SK-N-SH treated with all-trans-retinoic acid at 6 μM for 48 hours (cell line): Measurements from ENCODE around the gene KRT84.

Source experiments
- ATAC-seq: fragments of 200-7000 bp; cut with Tn5 transposase; 3 replicates; pipeline ENCODE4 v1.9.1; 2020; ENCODE audit warnings: mild to moderate bottlenecking, moderate library complexity
- ARNTL ChIP-seq: fragments of 450-650 bp; formaldehyde crosslinking; IDR thresholded peaks from 2 replicates; pipeline ENCODE4 v1.5.0; 2020; ENCODE audit warnings: low read depth, mild to moderate bottlenecking, moderate library complexity, borderline replicate concordance
- BACH2 ChIP-seq: fragments of 250-450 bp; sonication (Bioruptor Pico); IDR thresholded peaks from 2 replicates; pipeline ENCODE4 v1.9.0; 2021; ENCODE audit warnings: mild to moderate bottlenecking, borderline replicate concordance
- CSDC2 ChIP-seq: fragments of 250-450 bp; sonication (Bioruptor Pico); IDR thresholded peaks from 2 replicates; pipeline ENCODE4 v1.5.0; 2020; ENCODE audit warnings: mild to moderate bottlenecking, moderate library complexity
- ESRRG ChIP-seq: fragments of 250-450 bp; sonication (Bioruptor Pico); IDR thresholded peaks from 2 replicates; pipeline ENCODE4 v1.6.1; 2021; ENCODE audit warnings: mild to moderate bottlenecking
- GLIS3 ChIP-seq: fragments of 250-450 bp; sonication (Bioruptor Pico); IDR thresholded peaks from 2 replicates; pipeline ENCODE4 v1.5.0; 2020; ENCODE audit warnings: mild to moderate bottlenecking, moderate library complexity
- ISL1 ChIP-seq: fragments of 250-450 bp; sonication (Bioruptor Pico); IDR thresholded peaks from 2 replicates; pipeline ENCODE4 v2.1.2; 2022; ENCODE audit warnings: mild to moderate bottlenecking, moderate library complexity
- OSR1 ChIP-seq: fragments of 250-450 bp; sonication (Bioruptor Pico); IDR thresholded peaks from 2 replicates; pipeline ENCODE4 v1.8.0; 2022; ENCODE audit warnings: moderate library complexity, mild to moderate bottlenecking, inconsistent platforms
- PPARA ChIP-seq: fragments of 250-450 bp; sonication (Bioruptor Pico); IDR thresholded peaks from 2 replicates; pipeline ENCODE4 v1.5.0; 2020; ENCODE audit warnings: mild to moderate bottlenecking, borderline replicate concordance
- RARB ChIP-seq: fragments of 250-450 bp; sonication (Bioruptor Pico); IDR thresholded peaks from 2 replicates; pipeline ENCODE4 v1.8.0; 2021; ENCODE audit warnings: mild to moderate bottlenecking, moderate library complexity
- SNAI2 ChIP-seq: fragments of 250-450 bp; sonication (Bioruptor Pico); IDR thresholded peaks from 2 replicates; pipeline ENCODE4 v1.5.0; 2020; ENCODE audit warnings: mild to moderate bottlenecking, moderate library complexity
- TCF4 ChIP-seq: fragments of 250-450 bp; sonication (Bioruptor Pico); IDR thresholded peaks from 2 replicates; pipeline ENCODE4 v1.8.0; 2021; ENCODE audit warnings: mild to moderate bottlenecking, moderate library complexity, borderline replicate concordance
- TOX ChIP-seq: fragments of 250-450 bp; sonication (Bioruptor Pico); IDR thresholded peaks from 2 replicates; pipeline ENCODE4 v1.8.0; 2021; ENCODE audit warnings: mild to moderate bottlenecking, moderate library complexity, borderline replicate concordance
- ZC3H10 ChIP-seq: fragments of 250-450 bp; sonication (Bioruptor Pico); IDR thresholded peaks from 2 replicates; pipeline ENCODE4 v1.5.1; 2021; ENCODE audit warnings: mild to moderate bottlenecking, moderate library complexity
- ZFP3 ChIP-seq: fragments of 250-450 bp; sonication (Bioruptor Pico); IDR thresholded peaks from 2 replicates; pipeline ENCODE4 v1.5.0; 2020; ENCODE audit warnings: mild to moderate bottlenecking, moderate library complexity
- ZFP30 ChIP-seq: fragments of 450-650 bp; formaldehyde crosslinking; IDR thresholded peaks from 2 replicates; pipeline ENCODE4 v1.5.0; 2022; ENCODE audit warnings: mild to moderate bottlenecking, moderate library complexity
- ZNF70 ChIP-seq: fragments of 450-650 bp; formaldehyde crosslinking; IDR thresholded peaks from 2 replicates; pipeline ENCODE4 v1.5.0; 2020; ENCODE audit warnings: mild to moderate bottlenecking, moderate library complexity
- ZNF8 ChIP-seq: fragments of 450-650 bp; formaldehyde crosslinking; IDR thresholded peaks from 2 replicates; pipeline ENCODE4 v1.5.0; 2020; ENCODE audit warnings: mild to moderate bottlenecking, moderate library complexity
- TF ChIP-seq, protein P1 (sequence below): fragments of 250-450 bp; sonication (Bioruptor Pico); IDR thresholded peaks from 2 replicates; pipeline ENCODE4 v1.5.0; 2020; ENCODE audit warnings: mild to moderate bottlenecking, moderate library complexity
- TF ChIP-seq, protein P2 (sequence below): fragments of 250-450 bp; sonication (Bioruptor Pico); IDR thresholded peaks from 2 replicates; pipeline ENCODE4 v1.5.1; 2021; ENCODE audit warnings: mild to moderate bottlenecking, moderate library complexity
- TF ChIP-seq, protein P3 (sequence below): fragments of 250-450 bp; sonication (Bioruptor Pico); IDR thresholded peaks from 2 replicates; pipeline ENCODE4 v1.8.0; 2020; ENCODE audit warnings: mild to moderate bottlenecking, moderate library complexity, borderline replicate concordance
- TF ChIP-seq, protein P4 (sequence below): fragments of 250-450 bp; sonication (Bioruptor Pico); IDR thresholded peaks from 2 replicates; pipeline ENCODE4 v1.8.0; 2021; ENCODE audit warnings: low read depth, mild to moderate bottlenecking, moderate library complexity, borderline replicate concordance
- TF ChIP-seq, protein P5 (sequence below): fragments of 250-450 bp; sonication (Bioruptor Pico); IDR thresholded peaks from 2 replicates; pipeline ENCODE4 v1.5.1; 2020; ENCODE audit warnings: low read depth, mild to moderate bottlenecking, moderate library complexity

The KRT84 gene

DNA sequence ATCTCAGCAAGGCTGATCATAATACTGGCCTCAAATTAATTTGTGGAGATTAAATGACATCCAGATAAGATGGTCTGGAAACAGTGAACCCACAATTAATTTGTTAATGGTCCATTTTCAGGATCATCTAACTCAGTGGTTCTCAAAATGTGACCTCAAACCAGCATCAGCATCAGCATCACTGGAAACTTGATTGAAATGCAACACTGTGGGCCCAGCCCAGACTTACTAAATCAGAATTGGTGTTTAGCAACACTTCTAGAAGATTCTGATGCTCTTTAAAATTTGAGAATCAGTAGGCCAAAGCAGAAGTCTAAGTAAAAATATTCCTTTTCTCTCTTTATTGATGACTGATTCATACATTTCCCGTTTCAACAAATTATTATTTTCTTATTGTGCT is 31.3 kb upstream of the KRT84 start (continued):
- TF ChIP-seq GLIS3 (CRISPR knock-in tag) (no peak), SNAI2 (CRISPR knock-in tag) (no peak)
- TF ChIP-seq, all 23 proteins: peak for 0

DNA sequence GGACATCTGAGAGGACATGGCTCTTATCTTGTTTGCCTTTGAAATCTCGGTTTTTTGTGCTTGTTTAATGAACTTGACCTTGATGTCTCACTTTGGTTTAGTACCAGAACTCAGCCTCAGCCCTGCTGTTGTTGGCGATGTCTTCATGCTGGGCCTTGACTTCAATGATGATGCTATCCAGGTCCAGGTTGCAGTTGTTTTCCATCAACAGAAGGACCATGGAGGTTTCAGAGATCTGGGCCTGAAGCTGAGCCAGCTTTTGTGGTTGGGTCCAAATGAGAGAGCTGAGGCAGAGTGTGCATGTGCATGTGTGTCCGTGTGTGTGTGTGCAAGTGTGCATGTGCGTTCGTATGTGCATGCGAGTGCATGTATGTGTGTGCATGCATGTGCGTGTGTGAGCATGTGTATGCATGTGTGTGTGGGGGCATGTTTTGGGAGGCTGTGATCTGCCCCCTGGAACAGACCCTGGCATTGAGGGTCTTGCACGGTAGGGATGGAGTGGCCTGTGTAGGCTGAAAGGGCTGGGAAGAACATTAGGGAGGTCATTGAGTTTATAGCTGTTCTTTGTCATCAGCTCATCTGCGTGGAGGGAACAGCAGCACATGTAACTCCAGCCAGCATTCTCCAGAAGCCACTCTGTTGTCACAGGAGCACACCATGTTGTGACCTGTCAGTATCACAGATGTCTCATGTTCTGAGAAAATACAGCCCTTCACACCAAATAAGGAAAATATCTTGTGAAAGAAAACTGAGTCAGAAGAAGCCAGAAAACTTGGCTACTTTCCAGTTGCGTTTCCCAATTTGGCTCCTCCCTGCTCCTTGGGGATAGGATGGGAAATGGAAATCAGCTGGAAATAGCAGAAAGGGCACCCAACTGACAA is 30.7 kb upstream of the KRT84 start:
- no peak for ATAC-seq
- no peak for TF ChIP-seq ZFP30 (CRISPR knock-in tag)
- no peak for TF ChIP-seq ISL1 (CRISPR knock-in tag)
- TF ChIP-seq BACH2: no peak
- TF ChIP-seq SNAI2 (CRISPR knock-in tag): no peak
- TF ChIP-seq, protein P1, sequence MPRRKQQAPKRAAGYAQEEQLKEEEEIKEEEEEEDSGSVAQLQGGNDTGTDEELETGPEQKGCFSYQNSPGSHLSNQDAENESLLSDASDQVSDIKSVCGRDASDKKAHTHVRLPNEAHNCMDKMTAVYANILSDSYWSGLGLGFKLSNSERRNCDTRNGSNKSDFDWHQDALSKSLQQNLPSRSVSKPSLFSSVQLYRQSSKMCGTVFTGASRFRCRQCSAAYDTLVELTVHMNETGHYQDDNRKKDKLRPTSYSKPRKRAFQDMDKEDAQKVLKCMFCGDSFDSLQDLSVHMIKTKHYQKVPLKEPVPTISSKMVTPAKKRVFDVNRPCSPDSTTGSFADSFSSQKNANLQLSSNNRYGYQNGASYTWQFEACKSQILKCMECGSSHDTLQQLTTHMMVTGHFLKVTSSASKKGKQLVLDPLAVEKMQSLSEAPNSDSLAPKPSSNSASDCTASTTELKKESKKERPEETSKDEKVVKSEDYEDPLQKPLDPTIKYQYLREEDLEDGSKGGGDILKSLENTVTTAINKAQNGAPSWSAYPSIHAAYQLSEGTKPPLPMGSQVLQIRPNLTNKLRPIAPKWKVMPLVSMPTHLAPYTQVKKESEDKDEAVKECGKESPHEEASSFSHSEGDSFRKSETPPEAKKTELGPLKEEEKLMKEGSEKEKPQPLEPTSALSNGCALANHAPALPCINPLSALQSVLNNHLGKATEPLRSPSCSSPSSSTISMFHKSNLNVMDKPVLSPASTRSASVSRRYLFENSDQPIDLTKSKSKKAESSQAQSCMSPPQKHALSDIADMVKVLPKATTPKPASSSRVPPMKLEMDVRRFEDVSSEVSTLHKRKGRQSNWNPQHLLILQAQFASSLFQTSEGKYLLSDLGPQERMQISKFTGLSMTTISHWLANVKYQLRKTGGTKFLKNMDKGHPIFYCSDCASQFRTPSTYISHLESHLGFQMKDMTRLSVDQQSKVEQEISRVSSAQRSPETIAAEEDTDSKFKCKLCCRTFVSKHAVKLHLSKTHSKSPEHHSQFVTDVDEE: no peak
- TF ChIP-seq, protein P2, sequence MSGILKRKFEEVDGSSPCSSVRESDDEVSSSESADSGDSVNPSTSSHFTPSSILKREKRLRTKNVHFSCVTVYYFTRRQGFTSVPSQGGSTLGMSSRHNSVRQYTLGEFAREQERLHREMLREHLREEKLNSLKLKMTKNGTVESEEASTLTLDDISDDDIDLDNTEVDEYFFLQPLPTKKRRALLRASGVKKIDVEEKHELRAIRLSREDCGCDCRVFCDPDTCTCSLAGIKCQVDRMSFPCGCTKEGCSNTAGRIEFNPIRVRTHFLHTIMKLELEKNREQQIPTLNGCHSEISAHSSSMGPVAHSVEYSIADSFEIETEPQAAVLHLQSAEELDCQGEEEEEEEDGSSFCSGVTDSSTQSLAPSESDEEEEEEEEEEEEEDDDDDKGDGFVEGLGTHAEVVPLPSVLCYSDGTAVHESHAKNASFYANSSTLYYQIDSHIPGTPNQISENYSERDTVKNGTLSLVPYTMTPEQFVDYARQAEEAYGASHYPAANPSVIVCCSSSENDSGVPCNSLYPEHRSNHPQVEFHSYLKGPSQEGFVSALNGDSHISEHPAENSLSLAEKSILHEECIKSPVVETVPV: no peak
- no peak for TF ChIP-seq ARNTL (CRISPR knock-in tag)
- TF ChIP-seq TOX (CRISPR knock-in tag): no peak
- no peak for TF ChIP-seq CSDC2 (CRISPR knock-in tag)
- TF ChIP-seq, protein P3, sequence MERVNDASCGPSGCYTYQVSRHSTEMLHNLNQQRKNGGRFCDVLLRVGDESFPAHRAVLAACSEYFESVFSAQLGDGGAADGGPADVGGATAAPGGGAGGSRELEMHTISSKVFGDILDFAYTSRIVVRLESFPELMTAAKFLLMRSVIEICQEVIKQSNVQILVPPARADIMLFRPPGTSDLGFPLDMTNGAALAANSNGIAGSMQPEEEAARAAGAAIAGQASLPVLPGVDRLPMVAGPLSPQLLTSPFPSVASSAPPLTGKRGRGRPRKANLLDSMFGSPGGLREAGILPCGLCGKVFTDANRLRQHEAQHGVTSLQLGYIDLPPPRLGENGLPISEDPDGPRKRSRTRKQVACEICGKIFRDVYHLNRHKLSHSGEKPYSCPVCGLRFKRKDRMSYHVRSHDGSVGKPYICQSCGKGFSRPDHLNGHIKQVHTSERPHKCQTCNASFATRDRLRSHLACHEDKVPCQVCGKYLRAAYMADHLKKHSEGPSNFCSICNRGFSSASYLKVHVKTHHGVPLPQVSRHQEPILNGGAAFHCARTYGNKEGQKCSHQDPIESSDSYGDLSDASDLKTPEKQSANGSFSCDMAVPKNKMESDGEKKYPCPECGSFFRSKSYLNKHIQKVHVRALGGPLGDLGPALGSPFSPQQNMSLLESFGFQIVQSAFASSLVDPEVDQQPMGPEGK (CRISPR knock-in tag): no peak
- no peak for TF ChIP-seq ZFP3 (CRISPR knock-in tag)
- TF ChIP-seq OSR1 (CRISPR knock-in tag): no peak
- TF ChIP-seq ESRRG (CRISPR knock-in tag): no peak
- TF ChIP-seq ZNF8 (CRISPR knock-in tag): no peak
- TF ChIP-seq, protein P4, sequence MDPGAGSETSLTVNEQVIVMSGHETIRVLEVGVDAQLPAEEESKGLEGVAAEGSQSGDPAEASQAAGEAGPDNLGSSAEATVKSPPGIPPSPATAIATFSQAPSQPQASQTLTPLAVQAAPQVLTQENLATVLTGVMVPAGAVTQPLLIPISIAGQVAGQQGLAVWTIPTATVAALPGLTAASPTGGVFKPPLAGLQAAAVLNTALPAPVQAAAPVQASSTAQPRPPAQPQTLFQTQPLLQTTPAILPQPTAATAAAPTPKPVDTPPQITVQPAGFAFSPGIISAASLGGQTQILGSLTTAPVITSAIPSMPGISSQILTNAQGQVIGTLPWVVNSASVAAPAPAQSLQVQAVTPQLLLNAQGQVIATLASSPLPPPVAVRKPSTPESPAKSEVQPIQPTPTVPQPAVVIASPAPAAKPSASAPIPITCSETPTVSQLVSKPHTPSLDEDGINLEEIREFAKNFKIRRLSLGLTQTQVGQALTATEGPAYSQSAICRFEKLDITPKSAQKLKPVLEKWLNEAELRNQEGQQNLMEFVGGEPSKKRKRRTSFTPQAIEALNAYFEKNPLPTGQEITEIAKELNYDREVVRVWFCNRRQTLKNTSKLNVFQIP: no peak
- TF ChIP-seq ZNF70 (CRISPR knock-in tag): no peak
- no peak for TF ChIP-seq ZC3H10 (CRISPR knock-in tag)
- TF ChIP-seq TCF4 (CRISPR knock-in tag): no peak
- no peak for TF ChIP-seq PPARA (CRISPR knock-in tag)
- TF ChIP-seq, protein P5, sequence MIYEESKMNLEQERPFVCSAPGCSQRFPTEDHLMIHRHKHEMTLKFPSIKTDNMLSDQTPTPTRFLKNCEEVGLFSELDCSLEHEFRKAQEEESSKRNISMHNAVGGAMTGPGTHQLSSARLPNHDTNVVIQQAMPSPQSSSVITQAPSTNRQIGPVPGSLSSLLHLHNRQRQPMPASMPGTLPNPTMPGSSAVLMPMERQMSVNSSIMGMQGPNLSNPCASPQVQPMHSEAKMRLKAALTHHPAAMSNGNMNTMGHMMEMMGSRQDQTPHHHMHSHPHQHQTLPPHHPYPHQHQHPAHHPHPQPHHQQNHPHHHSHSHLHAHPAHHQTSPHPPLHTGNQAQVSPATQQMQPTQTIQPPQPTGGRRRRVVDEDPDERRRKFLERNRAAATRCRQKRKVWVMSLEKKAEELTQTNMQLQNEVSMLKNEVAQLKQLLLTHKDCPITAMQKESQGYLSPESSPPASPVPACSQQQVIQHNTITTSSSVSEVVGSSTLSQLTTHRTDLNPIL (CRISPR knock-in tag): no peak
- TF ChIP-seq, all 23 proteins: peak for 0

DNA sequence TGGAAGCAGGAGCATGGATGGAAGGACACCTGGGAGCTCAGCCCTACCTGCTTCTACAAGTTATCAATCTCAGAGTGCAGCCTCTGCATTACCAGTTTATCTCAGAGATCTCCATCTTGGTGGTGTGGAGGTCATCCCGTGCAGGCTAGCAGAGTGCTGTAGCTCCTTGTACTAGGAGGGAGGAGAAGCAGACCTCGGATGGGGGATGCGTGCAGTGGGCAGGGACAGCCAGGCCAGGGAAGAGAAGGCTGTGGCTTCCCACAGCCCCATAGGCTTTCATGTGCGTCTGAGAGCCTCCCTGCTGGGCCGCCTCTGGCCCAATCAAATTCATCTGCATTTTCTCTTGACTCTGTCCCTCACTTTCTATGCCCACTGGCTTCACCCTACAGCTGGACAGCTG is 29.5 kb upstream of the KRT84 start:
- ATAC-seq: no peak
- TF ChIP-seq PPARA (CRISPR knock-in tag) (no peak), RARB (CRISPR knock-in tag) (no peak), ZFP30 (CRISPR knock-in tag) (no peak), GLIS3 (CRISPR knock-in tag) (no peak), OSR1 (CRISPR knock-in tag) (no peak), ZC3H10 (CRISPR knock-in tag) (no peak), BACH2 (no peak), SNAI2 (CRISPR knock-in tag) (no peak), ESRRG (CRISPR knock-in tag) (no peak), TOX (CRISPR knock-in tag) (no peak)
- TF ChIP-seq, protein P3 (CRISPR knock-in tag): no peak
- TF ChIP-seq, protein P2: no peak
